ENCODE measurements around the gene CSH2.

DNA sequence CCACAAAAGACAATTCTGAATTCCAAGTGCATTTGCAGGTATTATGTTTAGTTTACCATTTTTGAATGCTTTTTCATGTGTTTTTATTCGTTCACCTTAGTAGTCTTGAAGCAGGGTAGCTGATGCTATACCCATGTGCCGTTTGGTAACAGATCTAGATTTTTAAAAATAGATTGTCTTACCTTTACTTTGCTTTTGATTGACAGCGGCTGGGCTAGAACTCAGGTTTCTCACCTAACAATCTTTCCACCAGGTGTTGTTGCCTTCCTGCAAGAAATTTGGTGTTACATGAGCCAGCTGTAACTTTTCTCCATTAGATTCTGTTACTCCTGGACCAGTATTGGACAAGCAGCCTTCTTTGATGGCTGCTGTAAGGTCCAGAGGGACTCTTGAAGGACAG, 44.5 kb downstream of the CSH2 start:
- TF ChIP-seq, protein P1, sequence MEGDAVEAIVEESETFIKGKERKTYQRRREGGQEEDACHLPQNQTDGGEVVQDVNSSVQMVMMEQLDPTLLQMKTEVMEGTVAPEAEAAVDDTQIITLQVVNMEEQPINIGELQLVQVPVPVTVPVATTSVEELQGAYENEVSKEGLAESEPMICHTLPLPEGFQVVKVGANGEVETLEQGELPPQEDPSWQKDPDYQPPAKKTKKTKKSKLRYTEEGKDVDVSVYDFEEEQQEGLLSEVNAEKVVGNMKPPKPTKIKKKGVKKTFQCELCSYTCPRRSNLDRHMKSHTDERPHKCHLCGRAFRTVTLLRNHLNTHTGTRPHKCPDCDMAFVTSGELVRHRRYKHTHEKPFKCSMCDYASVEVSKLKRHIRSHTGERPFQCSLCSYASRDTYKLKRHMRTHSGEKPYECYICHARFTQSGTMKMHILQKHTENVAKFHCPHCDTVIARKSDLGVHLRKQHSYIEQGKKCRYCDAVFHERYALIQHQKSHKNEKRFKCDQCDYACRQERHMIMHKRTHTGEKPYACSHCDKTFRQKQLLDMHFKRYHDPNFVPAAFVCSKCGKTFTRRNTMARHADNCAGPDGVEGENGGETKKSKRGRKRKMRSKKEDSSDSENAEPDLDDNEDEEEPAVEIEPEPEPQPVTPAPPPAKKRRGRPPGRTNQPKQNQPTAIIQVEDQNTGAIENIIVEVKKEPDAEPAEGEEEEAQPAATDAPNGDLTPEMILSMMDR (IDR thresholded peaks at IDR 0.05), result no peak
- no peak for TF ChIP-seq EP300 (IDR thresholded peaks at IDR 0.05)

Measured in tibial nerve (tissue), 4 donors.